GM12801 (cell line): ENCODE results near the gene PAPSS2.

Experiments used
- CTCF ChIP-seq: IDR thresholded peaks from one replicate; pipeline ENCODE4 v1.5.1; 2011; ENCODE audit warnings: control low read depth; ENCODE audit not compliant: insufficient read length; ENCODE audit errors: extremely low read depth

The PAPSS2 gene

DNA sequence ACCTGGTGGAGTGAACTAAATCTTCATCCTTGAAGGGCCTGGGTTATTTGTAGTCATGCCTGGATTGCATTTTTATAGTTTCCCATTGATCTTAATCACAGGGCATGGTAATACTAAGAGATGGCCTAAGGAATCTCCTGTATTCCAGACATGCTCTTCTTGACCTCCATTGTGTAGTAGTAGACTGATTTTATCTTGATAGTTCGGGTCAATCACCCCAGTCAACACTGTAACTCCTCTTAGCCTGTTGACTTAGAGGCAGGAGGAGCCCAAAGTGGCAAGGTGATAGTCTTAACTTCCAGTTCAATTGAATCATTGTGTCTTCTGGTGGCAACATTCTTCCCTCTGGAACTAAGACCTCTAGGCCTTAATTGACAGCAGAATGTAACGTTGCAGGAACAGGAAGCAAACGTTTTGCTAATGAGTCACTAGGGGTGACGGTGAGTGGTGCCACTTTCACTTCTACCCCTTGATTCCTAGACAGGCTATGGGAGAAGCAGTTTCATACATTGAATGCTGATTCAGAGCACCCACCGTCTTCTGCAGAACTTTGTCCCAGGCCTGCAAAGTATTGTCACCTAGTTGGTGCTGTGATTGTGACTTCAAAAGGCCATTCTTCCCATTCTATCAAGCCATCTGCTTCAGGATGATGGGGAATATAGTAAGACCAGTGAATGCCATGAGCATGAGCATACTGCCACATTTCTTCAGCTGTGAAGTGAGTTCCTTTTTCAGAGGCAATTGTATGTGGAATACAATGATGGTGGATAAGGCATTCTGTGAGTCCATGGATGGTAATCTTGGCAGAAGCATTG, 24.0 kb upstream of the PAPSS2 start:
- TF ChIP-seq CTCF, result no peak

DNA sequence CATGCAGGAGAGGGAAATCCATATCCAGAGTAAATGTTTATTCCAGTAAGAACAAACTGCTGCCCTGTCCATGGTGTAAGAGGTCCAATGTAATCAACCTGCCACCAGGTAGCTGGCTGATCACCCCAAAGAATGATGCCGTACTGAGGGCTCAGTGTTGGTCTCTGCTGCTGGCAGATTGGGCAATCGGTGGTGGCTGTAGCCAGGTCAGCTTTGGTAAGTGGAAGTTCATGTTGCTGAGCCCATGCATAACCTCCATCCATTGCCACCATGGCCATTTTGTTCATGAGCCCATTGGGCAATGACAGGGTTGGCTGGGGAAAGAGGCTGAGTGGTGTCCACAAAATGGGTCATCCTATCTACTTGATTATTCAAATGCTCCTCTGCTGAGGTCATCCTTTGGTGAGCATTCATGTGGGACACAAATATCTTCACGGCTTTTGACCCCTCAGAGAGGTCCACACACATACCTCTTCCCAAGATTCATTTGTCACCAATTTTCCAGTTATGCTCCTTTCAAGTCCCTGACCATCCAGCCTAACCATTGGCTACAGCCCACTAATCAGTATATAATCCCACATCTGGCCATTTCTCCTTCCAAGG, 23.3 kb upstream of the PAPSS2 start:
- TF ChIP-seq CTCF, result no peak

DNA sequence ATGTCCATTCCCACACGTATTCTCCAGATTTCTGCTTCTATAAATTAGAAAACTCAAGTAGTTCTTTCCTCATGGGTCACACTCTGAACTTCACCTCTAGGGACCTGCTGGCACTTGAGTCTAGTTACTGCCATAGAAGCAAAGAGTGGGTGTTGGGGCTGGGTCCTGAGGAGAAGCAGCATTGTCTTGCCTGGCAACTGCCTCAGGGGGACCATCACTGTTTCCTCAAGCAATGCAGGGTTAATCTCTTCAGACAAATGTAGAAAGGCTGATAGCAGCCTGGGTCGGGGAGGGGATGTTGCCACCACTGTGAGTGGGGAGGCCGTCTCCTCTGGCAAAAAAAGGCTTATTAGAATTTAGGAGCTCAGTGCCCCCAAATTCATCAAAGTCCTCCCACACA, 20.2 kb upstream of the PAPSS2 start:
- no peak for TF ChIP-seq CTCF

DNA sequence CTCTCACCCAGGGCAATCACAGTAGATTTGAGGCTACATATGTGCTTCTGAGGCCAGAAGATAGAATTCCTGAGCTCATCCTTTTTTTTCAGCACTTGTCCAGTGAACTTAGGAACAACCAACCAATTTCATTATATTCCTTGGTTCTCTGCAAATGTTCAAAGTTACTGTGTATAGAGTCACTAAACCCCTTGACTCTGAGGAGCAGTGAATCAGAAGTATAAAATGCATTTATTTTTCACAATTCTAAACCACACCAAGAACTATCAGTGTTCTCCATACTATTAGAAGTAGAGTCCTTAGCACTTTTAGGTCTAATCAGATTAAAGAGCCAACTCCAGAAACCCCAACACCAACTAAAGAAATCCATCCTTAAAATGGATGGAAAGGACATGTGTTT, 19.6 kb upstream of the PAPSS2 start:
- TF ChIP-seq CTCF, result no peak

GRCh38 chr10:87642486-87642885, 17.2 kb upstream of the PAPSS2 start:
- TF ChIP-seq CTCF, result no peak

DNA sequence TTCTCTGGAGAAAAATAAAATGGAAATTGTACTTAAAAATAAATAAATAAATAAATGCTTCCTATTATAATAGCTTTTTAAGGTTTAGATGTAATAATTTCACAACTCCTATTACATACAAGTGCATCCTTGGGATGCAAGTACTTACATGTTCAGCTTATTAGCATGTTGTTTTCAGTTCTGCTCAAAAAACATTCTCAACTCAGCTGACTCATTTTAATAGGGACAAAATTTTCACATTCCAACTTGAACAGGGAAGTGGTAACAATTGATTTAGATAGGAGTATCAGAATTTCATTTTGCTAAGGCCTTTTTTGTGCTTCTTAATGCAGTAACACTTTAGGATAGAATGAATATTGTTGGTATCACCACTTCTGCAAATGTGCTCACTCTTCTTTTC, 16.7 kb upstream of the PAPSS2 start:
- TF ChIP-seq CTCF, result no peak

GRCh38 chr10:87643920-87644319, 15.8 kb upstream of the PAPSS2 start:
- TF ChIP-seq CTCF, result no peak
